Endothelial cell of umbilical vein (primary cell): Measurements from ENCODE around the gene TADA2A. TPM values are rescaled to one million over a fixed set of nuclear protein-coding genes. Genes with fewer than 3 reads are reported as not detected.

Experiments
- BruUV-seq: library from RNA; stranded (reverse); fragments of 400-500 nt; replicated peaks from 2 replicates; lab custom pipeline; 2021; lab: Mats Ljungman, UMichigan
- CTCF ChIA-PET: fragments of 300-600, 350-600 bp; sonication (Branson Sonifier 250); formaldehyde crosslinking; loops from one replicate; lab custom pipeline; 2021; ENCODE audit warnings: antibody characterized with exemption, inconsistent platforms; lab: Charles Lee
- POLR2A ChIA-PET: fragments of 300-600, 350-600 bp; sonication (Branson Sonifier 250); formaldehyde crosslinking; loops from one replicate; lab custom pipeline; 2021; ENCODE audit warnings: antibody characterized with exemption, inconsistent platforms; lab: Charles Lee
- DNase-seq: peaks from one replicate; pipeline ENCODE4 v3.0.0-alpha.2; 2011; ENCODE audit warnings: low read depth, low spot score
- FAIRE-seq: peaks from 2 replicates; lab custom pipeline; 2011; peaks lifted over from hg19 to GRCh38; lab: Jason Lieb, UNC
- H2AFZ ChIP-seq: 2 replicates; pipeline ENCODE4 v1.6.0; 2012; ENCODE audit warnings: low read depth, low read length, control low read depth, inconsistent platforms
- H3K27ac ChIP-seq: 2 replicates; pipeline ENCODE4 v1.5.1; 2011; ENCODE audit warnings: low read depth, mild to moderate bottlenecking, control low read depth, low read length, moderate library complexity; ENCODE audit not compliant: insufficient read depth
- H3K27me3 ChIP-seq, 2 experiments: 2 replicates each; pipeline versions ENCODE4 v1.6.0 to v1.6.1; 2011; ENCODE audit warnings: low read length in 2 of 2, mixed read lengths in 1 of 2; ENCODE audit not compliant: control insufficient read depth in 2 of 2, insufficient read depth in 2 of 2
- H3K36me3 ChIP-seq, 2 experiments: 2 replicates in 1 of 2; 3 replicates in 1 of 2; pipeline ENCODE4 v1.5.1; 2011; ENCODE audit warnings: low read length in 2 of 2, mild to moderate bottlenecking in 1 of 2, moderate library complexity in 1 of 2; ENCODE audit not compliant: control insufficient read depth in 2 of 2, insufficient read depth in 2 of 2; ENCODE audit errors: extremely low read depth in 1 of 2
- H3K4me1 ChIP-seq: 3 replicates; pipeline ENCODE4 v1.5.1; 2011; ENCODE audit warnings: mild to moderate bottlenecking, low read length; ENCODE audit not compliant: control insufficient read depth, insufficient read depth; ENCODE audit errors: extremely low read depth
- H3K4me2 ChIP-seq: 2 replicates; pipeline ENCODE4 v1.6.1; 2011; ENCODE audit warnings: low read length, control low read depth, mixed read lengths; ENCODE audit not compliant: insufficient read depth
- H3K4me3 ChIP-seq, 3 experiments: fragments of 200-600 bp in 1 of 3; sonication (generic), shearing (Covaris generic) in 1 of 3; replicated peaks in 1 of 3; 2 replicates each; pipeline ENCODE4 v1.5.1; 2011 to 2016; ENCODE audit warnings: control low read depth in 3 of 3, low read length in 3 of 3, mild to moderate bottlenecking in 2 of 3, inconsistent platforms in 1 of 3, low read depth in 1 of 3, moderate library complexity in 1 of 3; ENCODE audit not compliant: insufficient read depth in 1 of 3
- H3K79me2 ChIP-seq: 2 replicates; pipeline ENCODE4 v1.6.0; 2012; ENCODE audit warnings: low read length, inconsistent platforms; ENCODE audit not compliant: control insufficient read depth, insufficient read depth
- H3K9ac ChIP-seq: replicated peaks from 2 replicates; pipeline ENCODE3; 2011; ENCODE audit warnings: low read length, control low read depth; ENCODE audit not compliant: insufficient read depth; ENCODE audit errors: extremely low read depth
- H3K9me1 ChIP-seq: replicated peaks from 3 replicates; pipeline ENCODE4 v1.6.0; 2011; ENCODE audit warnings: mild to moderate bottlenecking, low read length; ENCODE audit not compliant: control insufficient read depth, insufficient read depth; ENCODE audit errors: extremely low read depth
- H3K9me3 ChIP-seq: replicated peaks from 2 replicates; pipeline ENCODE4 v1.5.1; 2012; ENCODE audit warnings: low read length, inconsistent platforms; ENCODE audit not compliant: control insufficient read depth, insufficient read depth
- H4K20me1 ChIP-seq: replicated peaks from 2 replicates; pipeline ENCODE3; 2011; ENCODE audit warnings: mild to moderate bottlenecking, low read length; ENCODE audit not compliant: control insufficient read depth, insufficient read depth; ENCODE audit errors: extremely low read depth
- EZH2 ChIP-seq: IDR thresholded peaks from 2 replicates; pipeline ENCODE4 v1.6.1; 2012; ENCODE audit warnings: borderline replicate concordance, low read depth, mild to moderate bottlenecking, moderate library complexity, low read length, inconsistent platforms; ENCODE audit not compliant: severe bottlenecking
- FOS ChIP-seq: IDR thresholded peaks from 2 replicates; pipeline ENCODE4 v1.6.1; 2011; ENCODE audit warnings: mild to moderate bottlenecking, low read length, moderate library complexity, borderline replicate concordance; ENCODE audit not compliant: insufficient read depth
- GATA2 ChIP-seq: IDR thresholded peaks from 2 replicates; pipeline ENCODE4 v1.7.0; 2011; ENCODE audit warnings: low read depth, mild to moderate bottlenecking, moderate library complexity, mixed read lengths, low read length; ENCODE audit not compliant: insufficient read length, insufficient read depth
- JUN ChIP-seq: IDR thresholded peaks from 2 replicates; pipeline ENCODE4 v1.6.1; 2011; ENCODE audit warnings: borderline replicate concordance, low read depth; ENCODE audit not compliant: insufficient read length, insufficient read depth
- MYC ChIP-seq: IDR thresholded peaks from one replicate; pipeline ENCODE4 v1.6.1; 2011; ENCODE audit warnings: mild to moderate bottlenecking, low read depth, low read length
- POLR2A ChIP-seq: IDR thresholded peaks from 2 replicates; pipeline ENCODE4 v1.6.1; 2012; ENCODE audit warnings: low read depth, mild to moderate bottlenecking, control low read depth, low read length
- POLR2AphosphoS5 ChIP-seq: IDR thresholded peaks from 2 replicates; pipeline ENCODE4 v1.6.1; 2012; ENCODE audit warnings: low read depth, mild to moderate bottlenecking, control low read depth, low read length, moderate library complexity; ENCODE audit not compliant: insufficient read depth
- dilution Hi-C: fragments of 300-500 bp; cut with MboI; formaldehyde crosslinking; loops from one replicate; pipeline ENCODE4 v1.15.0; 2019; ENCODE audit warnings: low sequenced_read_pairs; ENCODE audit not compliant: extremely low pct_ligation_motif_present
- intact Hi-C: fragments of 100-400 bp; cut with micrococcal nuclease; formaldehyde crosslinking; loops from one replicate; pipeline ENCODE4 v1.10.0; 2022
- polyA plus RNA-seq, 4 experiments: library from polyadenylated mRNA; depleted of rRNA in 3 of 4; stranded (reverse) in 3 of 4; unstranded in 1 of 4; fragments of >200 nt; gene quantifications; 2 replicates each; pipeline versions ENCODE4 v1.2.1 to v1.2.3, GENCODE V29; 2011 to 2012; ENCODE audit warnings: missing spikeins in 1 of 4
- total RNA-seq: library from RNA; stranded (reverse); gene quantifications from 2 replicates; pipeline ENCODE4 v1.2.3, GENCODE V29; 2021
- TF ChIP-seq, protein P1 (sequence below), 2 donors: IDR thresholded peaks; 1 replicate in 1 of 2; 2 replicates in 1 of 2; pipeline ENCODE4 v1.5.1; 2011; ENCODE audit warnings: low read length in 2 of 2, mild to moderate bottlenecking in 2 of 2, moderate library complexity in 2 of 2, control low read depth in 1 of 2, inconsistent platforms in 1 of 2, low read depth in 1 of 2; ENCODE audit not compliant: insufficient read depth in 1 of 2; ENCODE audit errors: extremely low read depth in 1 of 2
- TF ChIP-seq, protein P2 (sequence below): IDR thresholded peaks from 2 replicates; pipeline ENCODE4 v1.6.1; 2011; ENCODE audit not compliant: insufficient read depth, insufficient read length

Gene TADA2A
- total and polyA plus RNA-seq, 2 donors (not counting 3 experiments of a cell fraction or from before 2014, with no cell fraction given) = 9.9 to 22.4 TPM

DNA sequence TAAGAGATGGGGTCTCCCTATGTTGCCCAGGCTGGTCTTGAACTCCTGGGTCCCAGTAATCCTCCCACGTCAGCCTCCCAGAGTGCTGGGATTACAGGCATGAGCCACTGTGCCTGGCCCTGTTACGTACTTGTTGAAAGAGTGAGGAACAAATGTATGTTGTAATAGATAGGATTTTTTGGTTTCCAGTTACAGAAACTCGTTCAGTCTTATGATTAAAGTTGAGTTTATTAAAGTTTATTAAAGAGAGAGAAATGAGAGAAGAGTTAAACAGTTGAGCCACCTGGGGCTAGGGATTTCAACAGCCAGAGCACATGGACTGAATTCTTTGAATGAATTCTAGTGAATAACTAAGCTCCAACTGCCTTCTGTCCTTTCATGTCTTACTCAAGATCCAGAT, 3.7 kb downstream of the TADA2A start:
- Histone ChIP-seq H3K36me3 (peaks cover 0 to 10% of the 10 kb centered on the region in 2 experiments), H3K79me2 (peaks cover 32% of the 10 kb centered on the region)
- POLR2A ChIA-PET = no interaction called here

DNA sequence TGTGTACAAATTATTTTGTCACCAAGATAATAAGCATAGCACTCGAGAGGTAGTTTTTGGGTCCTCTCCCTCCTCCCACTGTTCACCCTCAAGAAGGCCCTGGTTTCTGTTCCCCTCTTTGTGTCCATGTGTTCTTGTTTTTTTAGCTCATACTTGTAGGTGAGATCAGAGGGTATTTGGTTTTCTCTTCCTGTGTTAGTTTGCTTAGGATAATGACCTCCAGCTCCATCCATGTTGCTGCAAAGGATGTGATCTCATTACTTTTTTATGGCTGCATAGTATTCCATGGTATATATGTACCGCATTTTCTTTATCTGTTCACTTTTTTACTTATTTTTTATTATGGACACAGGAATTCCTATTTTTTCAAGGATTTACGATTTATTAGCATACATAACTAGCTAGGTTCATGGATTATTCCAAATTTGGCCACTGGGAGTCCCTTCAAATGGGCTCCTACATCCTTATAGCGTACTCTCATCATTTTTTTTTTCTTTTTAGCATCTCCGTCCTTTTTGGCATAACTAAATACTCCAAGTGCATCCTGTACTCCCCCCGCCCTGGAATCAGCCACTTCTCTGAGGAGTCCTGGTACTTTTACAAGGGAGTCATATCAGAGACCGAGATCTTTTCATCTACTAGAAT, 7.3 kb downstream of the TADA2A start:
- Histone ChIP-seq H2AFZ (no peak overlapping the region), H3K4me2 (no peak overlapping the region), H3K9me1 (no peaks in the 10 kb centered on the region), H3K79me2 (peaks cover 10% of the 10 kb centered on the region), H3K36me3 (peaks cover 0 to 10% of the 10 kb centered on the region in 2 experiments), H3K4me3 (no peak overlapping the region), H3K27ac (no peak overlapping the region), H4K20me1 (no peaks in the 10 kb centered on the region), H3K9ac (no peak overlapping the region), H3K4me1 (no peaks in the 10 kb centered on the region), H3K27me3 (no peaks in the 10 kb centered on the region), H3K9me3 (no peaks in the 10 kb centered on the region)
- no peak for DNase-seq
- CTCF ChIA-PET = interaction anchor here (0.8 to 2.3 kb wide), 4 partner anchors 9 to 41 kb away, joined by 3 to 10 read pairs (median 6); no protein-coding TSS in a partner anchor
- no TSS peak for BruUV-seq
- intact Hi-C loops = no loop called here
- POLR2A ChIA-PET = no interaction called here
- dilution Hi-C loops = no loop called here
- TF ChIP-seq GATA2 (no peak), MYC (no peak), POLR2AphosphoS5 (no peak), FOS (no peak), JUN (no peak), POLR2A (no peak), EZH2 (no peak)
- TF ChIP-seq, protein P1, sequence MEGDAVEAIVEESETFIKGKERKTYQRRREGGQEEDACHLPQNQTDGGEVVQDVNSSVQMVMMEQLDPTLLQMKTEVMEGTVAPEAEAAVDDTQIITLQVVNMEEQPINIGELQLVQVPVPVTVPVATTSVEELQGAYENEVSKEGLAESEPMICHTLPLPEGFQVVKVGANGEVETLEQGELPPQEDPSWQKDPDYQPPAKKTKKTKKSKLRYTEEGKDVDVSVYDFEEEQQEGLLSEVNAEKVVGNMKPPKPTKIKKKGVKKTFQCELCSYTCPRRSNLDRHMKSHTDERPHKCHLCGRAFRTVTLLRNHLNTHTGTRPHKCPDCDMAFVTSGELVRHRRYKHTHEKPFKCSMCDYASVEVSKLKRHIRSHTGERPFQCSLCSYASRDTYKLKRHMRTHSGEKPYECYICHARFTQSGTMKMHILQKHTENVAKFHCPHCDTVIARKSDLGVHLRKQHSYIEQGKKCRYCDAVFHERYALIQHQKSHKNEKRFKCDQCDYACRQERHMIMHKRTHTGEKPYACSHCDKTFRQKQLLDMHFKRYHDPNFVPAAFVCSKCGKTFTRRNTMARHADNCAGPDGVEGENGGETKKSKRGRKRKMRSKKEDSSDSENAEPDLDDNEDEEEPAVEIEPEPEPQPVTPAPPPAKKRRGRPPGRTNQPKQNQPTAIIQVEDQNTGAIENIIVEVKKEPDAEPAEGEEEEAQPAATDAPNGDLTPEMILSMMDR (IDR thresholded peaks at IDR 0.05; ENCODE audit: extremely low read depth in 1 of 2, insufficient read depth in 1 of 2, low read depth in 1 of 2, low read length in 2 of 2) = peak in 1 of 2 donors; percentile 17
- TF ChIP-seq, protein P2, sequence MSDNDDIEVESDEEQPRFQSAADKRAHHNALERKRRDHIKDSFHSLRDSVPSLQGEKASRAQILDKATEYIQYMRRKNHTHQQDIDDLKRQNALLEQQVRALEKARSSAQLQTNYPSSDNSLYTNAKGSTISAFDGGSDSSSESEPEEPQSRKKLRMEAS = no peak
- no peak for FAIRE-seq

More for the DNA sequence above, 3.7 kb downstream of the TADA2A start:
- TF ChIP-seq POLR2A = no peak
- no peak for TF ChIP-seq JUN
- no peak for TF ChIP-seq MYC
- TF ChIP-seq, protein P2 = no peak
- TF ChIP-seq EZH2 = no peak
- no peak overlapping the region for H3K4me3 ChIP-seq
- H3K9ac ChIP-seq = no peak overlapping the region
- no peak for DNase-seq
- CTCF ChIA-PET = interaction anchor here (0.6 to 1.7 kb wide), 4 partner anchors 9 to 815 kb away, joined by 3 to 4 read pairs (median 3); partner anchors contain the start of gene C17orf78
- H3K27me3 ChIP-seq = no peaks in the 10 kb centered on the region
- H3K27ac ChIP-seq = no peak overlapping the region
- H3K4me1 ChIP-seq = peaks cover 5% of the 10 kb centered on the region
- no peaks in the 10 kb centered on the region for H4K20me1 ChIP-seq
- H3K9me3 ChIP-seq = no peaks in the 10 kb centered on the region
- no peaks in the 10 kb centered on the region for H3K9me1 ChIP-seq
- BruUV-seq = no TSS peak
- H2AFZ ChIP-seq = no peak overlapping the region
- dilution Hi-C loops (no loop called here), intact Hi-C loops (no loop called here)
- H3K4me2 ChIP-seq = no peak overlapping the region
- FAIRE-seq = no peak
